ENCODE data around the gene VAMP2. TPM values are rescaled to one million over a fixed set of nuclear protein-coding genes. Genes with fewer than 3 reads are reported as not detected.
A peak's percentile ranks its signal among the peaks of the same experiment; 100 is the strongest.

VAMP2 gene
- polyA plus RNA-seq: 10 to 100 TPM; 21.9 to 22.4 TPM

GRCh38 chr17:8162233-8162996 is at the start of gene VAMP2:
Gene VAMP2 (minus strand): TSS chr17:8162948. CDS start chr17:8162879, 69 bp downstream.
- WGBS, 2 donors: 0% methylated on average over 57 to 75 of the region's 75 CpGs
- H3K36me3 ChIP-seq (ENCODE audit: control insufficient read depth in 2 of 2, insufficient read depth in 2 of 2, low read length in 1 of 2): peaks cover 0 to 15% of the 10 kb centered on the region in 2 donors
- H3K27me3 ChIP-seq (ENCODE audit: control insufficient read depth in 1 of 2, insufficient read depth in 2 of 2, low read length in 2 of 2): no peaks in the 10 kb centered on the region
- peaks cover 3 to 24% of the 10 kb centered on the region in 2 donors for H3K4me1 ChIP-seq (ENCODE audit: control insufficient read depth in 2 of 2, insufficient read depth in 2 of 2, low read length in 1 of 2)
- no peaks in the 10 kb centered on the region for H3K9me3 ChIP-seq (ENCODE audit: control insufficient read depth in 2 of 2, insufficient read depth in 1 of 2, low read depth in 1 of 2, low read length in 1 of 2)
- peak within 1 kb of the TSS; percentile 97 to 98 for H3K27ac ChIP-seq (ENCODE audit: low read depth in 2 of 2, low read length in 1 of 2)
- peak within 1 kb of the TSS; percentile 85 to 92 for H3K4me3 ChIP-seq (ENCODE audit: low read depth in 1 of 2, low read length in 2 of 2)

GRCh38 chr17:8210761-8211458 is 48.2 kb upstream of the VAMP2 start:
- H3K27me3 ChIP-seq (ENCODE audit: control insufficient read depth in 1 of 2, insufficient read depth in 2 of 2, low read length in 2 of 2): no peaks in the 10 kb centered on the region
- no peaks in the 10 kb centered on the region for H3K36me3 ChIP-seq (ENCODE audit: control insufficient read depth in 2 of 2, insufficient read depth in 2 of 2, low read length in 1 of 2)
- peak overlapping the region; percentile 70 to 75 for H3K27ac ChIP-seq (ENCODE audit: low read depth in 2 of 2, low read length in 1 of 2)
- H3K9me3 ChIP-seq (ENCODE audit: control insufficient read depth in 2 of 2, insufficient read depth in 1 of 2, low read depth in 1 of 2, low read length in 1 of 2): no peaks in the 10 kb centered on the region
- peak overlapping the region; percentile 60 to 78 for H3K4me3 ChIP-seq (ENCODE audit: low read depth in 1 of 2, low read length in 2 of 2)
- WGBS, 2 donors: 15 to 16% methylated on average over 22 of the region's 22 CpGs
- peaks cover 3% of the 10 kb centered on the region in 2 donors for H3K4me1 ChIP-seq (ENCODE audit: control insufficient read depth in 2 of 2, insufficient read depth in 2 of 2, low read length in 1 of 2)

- peak within 1 kb of the TSS; percentile 70 to 75 for H3K27ac ChIP-seq (ENCODE audit: low read depth in 2 of 2, low read length in 1 of 2)
- WGBS, 2 donors: 2 to 3% methylated on average over 43 to 46 of the region's 46 CpGs
- peak within 1 kb of the TSS; percentile 60 to 78 for H3K4me3 ChIP-seq (ENCODE audit: low read depth in 1 of 2, low read length in 2 of 2)
- H3K36me3 ChIP-seq (ENCODE audit: control insufficient read depth in 2 of 2, insufficient read depth in 2 of 2, low read length in 1 of 2): no peaks in the 10 kb centered on the region
- H3K9me3 ChIP-seq (ENCODE audit: control insufficient read depth in 2 of 2, insufficient read depth in 1 of 2, low read depth in 1 of 2, low read length in 1 of 2): no peaks in the 10 kb centered on the region
- no peaks in the 10 kb centered on the region for H3K27me3 ChIP-seq (ENCODE audit: control insufficient read depth in 1 of 2, insufficient read depth in 2 of 2, low read length in 2 of 2)
- H3K4me1 ChIP-seq (ENCODE audit: control insufficient read depth in 2 of 2, insufficient read depth in 2 of 2, low read length in 1 of 2): peaks cover 3% of the 10 kb centered on the region in 2 donors
Measured at GRCh38 chr17:8209907-8210760, 47.4 kb upstream of the VAMP2 start, which contains the start of gene AURKB. Gene AURKB (minus strand): TSS chr17:8210575. CDS start chr17:8210224, 351 bp downstream.

GRCh38 chr17:8206536-8206935 is 43.8 kb upstream of the VAMP2 start:
- WGBS, 2 donors: 92 to 94% methylated on average over 12 of the region's 12 CpGs
- H3K4me1 ChIP-seq (ENCODE audit: control insufficient read depth in 2 of 2, insufficient read depth in 2 of 2, low read length in 1 of 2): peaks cover 3% of the 10 kb centered on the region in 2 donors
- H3K27me3 ChIP-seq (ENCODE audit: control insufficient read depth in 1 of 2, insufficient read depth in 2 of 2, low read length in 2 of 2): no peaks in the 10 kb centered on the region
- no peaks in the 10 kb centered on the region for H3K9me3 ChIP-seq (ENCODE audit: control insufficient read depth in 2 of 2, insufficient read depth in 1 of 2, low read depth in 1 of 2, low read length in 1 of 2)
- H3K4me3 ChIP-seq (ENCODE audit: low read depth in 1 of 2, low read length in 2 of 2): no peak overlapping the region
- peak overlapping the region in 1 of 2 donors; percentile 51 for H3K27ac ChIP-seq (ENCODE audit: low read depth in 2 of 2, low read length in 1 of 2)
- H3K36me3 ChIP-seq (ENCODE audit: control insufficient read depth in 2 of 2, insufficient read depth in 2 of 2, low read length in 1 of 2): no peaks in the 10 kb centered on the region

GRCh38 chr17:8204761-8205555 is 42.2 kb upstream of the VAMP2 start:
- Histone ChIP-seq H3K27me3 (ENCODE audit: control insufficient read depth in 1 of 2, insufficient read depth in 2 of 2, low read length in 2 of 2) (no peaks in the 10 kb centered on the region), H3K36me3 (ENCODE audit: control insufficient read depth in 2 of 2, insufficient read depth in 2 of 2, low read length in 1 of 2) (no peaks in the 10 kb centered on the region), H3K4me3 (ENCODE audit: low read depth in 1 of 2, low read length in 2 of 2) (no peak overlapping the region), H3K27ac (ENCODE audit: low read depth in 2 of 2, low read length in 1 of 2) (no peak overlapping the region), H3K9me3 (ENCODE audit: control insufficient read depth in 2 of 2, insufficient read depth in 1 of 2, low read depth in 1 of 2, low read length in 1 of 2) (no peaks in the 10 kb centered on the region), H3K4me1 (ENCODE audit: control insufficient read depth in 2 of 2, insufficient read depth in 2 of 2, low read length in 1 of 2) (peaks cover 0 to 3% of the 10 kb centered on the region in 2 donors)
- 88 to 89% methylated on average over 19 of the region's 19 CpGs for WGBS, 2 donors

GRCh38 chr17:8192070-8192815 is 29.5 kb upstream of the VAMP2 start:
- Histone ChIP-seq H3K27ac (ENCODE audit: low read depth in 2 of 2, low read length in 1 of 2) (peak overlapping the region; percentile 86 to 91), H3K36me3 (ENCODE audit: control insufficient read depth in 2 of 2, insufficient read depth in 2 of 2, low read length in 1 of 2) (no peaks in the 10 kb centered on the region), H3K9me3 (ENCODE audit: control insufficient read depth in 2 of 2, insufficient read depth in 1 of 2, low read depth in 1 of 2, low read length in 1 of 2) (no peaks in the 10 kb centered on the region), H3K27me3 (ENCODE audit: control insufficient read depth in 1 of 2, insufficient read depth in 2 of 2, low read length in 2 of 2) (no peaks in the 10 kb centered on the region), H3K4me1 (ENCODE audit: control insufficient read depth in 2 of 2, insufficient read depth in 2 of 2, low read length in 1 of 2) (peaks cover 5 to 16% of the 10 kb centered on the region in 2 donors), H3K4me3 (ENCODE audit: low read depth in 1 of 2, low read length in 2 of 2) (peak overlapping the region in 1 of 2 donors; percentile 38)
- WGBS, 2 donors: 8 to 16% methylated on average over 12 of the region's 12 CpGs

GRCh38 chr17:8190506-8190905 is 27.8 kb upstream of the VAMP2 start:
- no peaks in the 10 kb centered on the region for H3K36me3 ChIP-seq (ENCODE audit: control insufficient read depth in 2 of 2, insufficient read depth in 2 of 2, low read length in 1 of 2)
- H3K27me3 ChIP-seq (ENCODE audit: control insufficient read depth in 1 of 2, insufficient read depth in 2 of 2, low read length in 2 of 2): no peaks in the 10 kb centered on the region
- no peaks in the 10 kb centered on the region for H3K9me3 ChIP-seq (ENCODE audit: control insufficient read depth in 2 of 2, insufficient read depth in 1 of 2, low read depth in 1 of 2, low read length in 1 of 2)
- H3K4me1 ChIP-seq (ENCODE audit: control insufficient read depth in 2 of 2, insufficient read depth in 2 of 2, low read length in 1 of 2): peaks cover 5 to 16% of the 10 kb centered on the region in 2 donors
- WGBS, 2 donors: 42 to 43% methylated on average over 6 of the region's 6 CpGs
- H3K4me3 ChIP-seq (ENCODE audit: low read depth in 1 of 2, low read length in 2 of 2): no peak overlapping the region
- H3K27ac ChIP-seq (ENCODE audit: low read depth in 2 of 2, low read length in 1 of 2): peak overlapping the region; percentile 62 to 80

- Histone ChIP-seq H3K4me3 (ENCODE audit: low read depth in 1 of 2, low read length in 2 of 2) (peak within 1 kb of the TSS; percentile 70 to 92), H3K9me3 (ENCODE audit: control insufficient read depth in 2 of 2, insufficient read depth in 1 of 2, low read depth in 1 of 2, low read length in 1 of 2) (no peaks in the 10 kb centered on the region), H3K27me3 (ENCODE audit: control insufficient read depth in 1 of 2, insufficient read depth in 2 of 2, low read length in 2 of 2) (no peaks in the 10 kb centered on the region), H3K27ac (ENCODE audit: low read depth in 2 of 2, low read length in 1 of 2) (peak within 1 kb of the TSS; percentile 97 to 99), H3K36me3 (ENCODE audit: control insufficient read depth in 2 of 2, insufficient read depth in 2 of 2, low read length in 1 of 2) (no peaks in the 10 kb centered on the region), H3K4me1 (ENCODE audit: control insufficient read depth in 2 of 2, insufficient read depth in 2 of 2, low read length in 1 of 2) (peaks cover 5 to 16% of the 10 kb centered on the region in 2 donors)
- 0 to 1% methylated on average over 66 to 70 of the region's 70 CpGs for WGBS, 2 donors
Measured at GRCh38 chr17:8189711-8190477, 27.1 kb upstream of the VAMP2 start, which contains the start of gene BORCS6. Gene BORCS6 (minus strand): TSS chr17:8190180. CDS start chr17:8190140, 40 bp downstream.

All from esophagus (tissue), 2 donors.